Fibroblast of lung (primary cell): ENCODE results near the gene VWCE. TPM values are rescaled to one million over a fixed set of nuclear protein-coding genes. Genes with fewer than 3 reads are reported as not detected.

Experiments
- DNase-seq, 2 donors: peaks; one replicate each; pipeline versions ENCODE4 v3.0.0 to v3.0.0-alpha.2; 2010; ENCODE audit warnings: low read depth in 2 of 2
- H2AFZ ChIP-seq: 2 replicates; pipeline ENCODE4 v1.5.1; 2012; ENCODE audit warnings: low read length, control low read depth, inconsistent platforms
- H3K27ac ChIP-seq: 2 replicates; pipeline ENCODE4 v1.5.1; 2011; ENCODE audit warnings: low read length, control low read depth; ENCODE audit not compliant: insufficient read depth
- H3K27me3 ChIP-seq: 2 replicates; pipeline ENCODE4 v1.5.1; 2011; ENCODE audit warnings: mild to moderate bottlenecking, low read length; ENCODE audit not compliant: control insufficient read depth, insufficient read depth
- H3K36me3 ChIP-seq: 2 replicates; pipeline ENCODE4 v1.5.1; 2011; ENCODE audit warnings: low read length; ENCODE audit not compliant: control insufficient read depth, insufficient read depth
- H3K4me1 ChIP-seq: 2 replicates; pipeline ENCODE4 v1.5.1; 2011; ENCODE audit warnings: low read length; ENCODE audit not compliant: control insufficient read depth, insufficient read depth; ENCODE audit errors: extremely low read depth
- H3K4me2 ChIP-seq: 2 replicates; pipeline ENCODE4 v1.5.1; 2011; ENCODE audit warnings: low read length, control low read depth; ENCODE audit not compliant: insufficient read depth; ENCODE audit errors: extremely low read depth
- H3K4me3 ChIP-seq, 4 experiments: fragments of 200-600 bp in 1 of 4; sonication (generic) in 1 of 4; replicated peaks in 1 of 4; 2 replicates each; pipeline ENCODE4 v1.5.1; 2011 to 2016; ENCODE audit warnings: low read length in 4 of 4, low read depth in 3 of 4, mild to moderate bottlenecking in 3 of 4, control low read depth in 2 of 4, inconsistent platforms in 1 of 4, mixed read lengths in 1 of 4; ENCODE audit not compliant: insufficient read depth in 1 of 4; ENCODE audit errors: control extremely low read depth in 1 of 4
- H3K79me2 ChIP-seq: 2 replicates; pipeline ENCODE4 v1.5.1; 2012; ENCODE audit warnings: mild to moderate bottlenecking, low read length, inconsistent platforms; ENCODE audit not compliant: control insufficient read depth, insufficient read depth
- H3K9ac ChIP-seq: 2 replicates; pipeline ENCODE4 v1.5.1; 2011; ENCODE audit warnings: mild to moderate bottlenecking, low read length, control low read depth; ENCODE audit not compliant: insufficient read depth
- H3K9me3 ChIP-seq: 2 replicates; pipeline ENCODE4 v1.5.1; 2012; ENCODE audit warnings: low read depth, low read length; ENCODE audit not compliant: control insufficient read depth, insufficient read depth
- H4K20me1 ChIP-seq: 2 replicates; pipeline ENCODE4 v1.5.1; 2011; ENCODE audit warnings: low read length; ENCODE audit not compliant: control insufficient read depth, insufficient read depth; ENCODE audit errors: extremely low read depth
- CTCF ChIP-seq, 2 donors: IDR thresholded peaks in 1 of 2; conservative IDR thresholded peaks in 1 of 2; 1 replicate in 1 of 2; 2 replicates in 1 of 2; pipeline ENCODE4 v1.5.1; 2011 to 2012; ENCODE audit warnings: low read length in 2 of 2, control low read depth in 1 of 2, inconsistent platforms in 1 of 2, low read depth in 1 of 2, mild to moderate bottlenecking in 1 of 2
- EZH2 ChIP-seq: IDR thresholded peaks from 2 replicates; pipeline ENCODE4 v1.5.1; 2012; ENCODE audit warnings: low read length, control low read depth, mild to moderate bottlenecking; ENCODE audit errors: missing control alignments
- polyA plus RNA-seq, 2 donors: library from polyadenylated mRNA; depleted of rRNA in 1 of 2; stranded (reverse) in 1 of 2; unstranded in 1 of 2; fragments of >200 nt; gene quantifications; 2 replicates each; pipeline ENCODE4 v1.2.1, GENCODE V29; 2011 to 2012; ENCODE audit warnings: missing spikeins in 1 of 2
- total RNA-seq: library from RNA; depleted of rRNA; stranded (reverse); fragments of >200 nt; gene quantifications from 2 replicates; pipeline ENCODE4 v1.2.1, GENCODE V29; 2014

VWCE gene
- total and polyA plus RNA-seq, 2 donors (not counting 1 experiment from before 2014, with no cell fraction given): 0.30 to 1.7 TPM

DNA sequence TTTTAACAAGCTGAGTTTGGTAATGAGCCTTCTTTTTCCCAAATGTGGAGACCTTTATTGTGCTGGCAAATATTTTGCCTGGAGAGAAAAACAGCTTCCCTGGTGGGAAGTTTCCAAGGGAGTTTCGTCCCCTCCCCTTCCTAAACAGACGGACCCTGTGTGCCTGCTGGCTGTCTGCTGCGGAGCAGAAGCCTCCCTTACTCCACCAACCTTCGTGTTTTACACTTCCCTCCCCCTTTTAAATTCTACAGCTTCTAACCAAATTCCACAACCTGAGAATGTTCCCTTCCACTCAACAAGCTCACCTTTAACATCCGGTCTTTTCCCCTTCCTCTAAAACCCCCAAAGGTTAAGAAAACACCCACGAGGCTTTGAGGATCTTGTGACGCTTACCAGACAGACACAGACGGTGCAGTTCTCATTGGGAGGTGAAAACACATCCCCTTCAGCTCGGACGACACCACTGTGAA, 17.1 kb downstream of the VWCE start:
- no peak overlapping the region for H2AFZ ChIP-seq
- no peak for TF ChIP-seq CTCF (conservative IDR thresholded peaks at IDR 0.05 in 1 of 2, IDR thresholded peaks at IDR 0.05 in 1 of 2; ENCODE audit: low read depth in 1 of 2, low read length in 2 of 2)
- no peak for TF ChIP-seq EZH2
- DNase-seq: no peak
- no peaks in the 10 kb centered on the region for H3K9me3 ChIP-seq
- H3K4me2 ChIP-seq: no peak overlapping the region
- H3K36me3 ChIP-seq: no peaks in the 10 kb centered on the region
- H3K79me2 ChIP-seq: no peaks in the 10 kb centered on the region
- no peaks in the 10 kb centered on the region for H3K4me1 ChIP-seq
- no peak overlapping the region for H3K27ac ChIP-seq
- H3K27me3 ChIP-seq: no peaks in the 10 kb centered on the region
- H3K4me3 ChIP-seq: no peak overlapping the region
- H4K20me1 ChIP-seq: no peaks in the 10 kb centered on the region
- H3K9ac ChIP-seq: no peak overlapping the region

- Histone ChIP-seq H3K79me2 (no peaks in the 10 kb centered on the region), H3K4me2 (no peak overlapping the region), H3K4me3 (no peak overlapping the region), H2AFZ (no peak overlapping the region), H3K4me1 (no peaks in the 10 kb centered on the region), H3K9me3 (no peaks in the 10 kb centered on the region), H3K27me3 (no peaks in the 10 kb centered on the region), H4K20me1 (no peaks in the 10 kb centered on the region), H3K27ac (no peak overlapping the region), H3K36me3 (no peaks in the 10 kb centered on the region), H3K9ac (no peak overlapping the region)
- DNase-seq: no peak
- TF ChIP-seq CTCF (conservative IDR thresholded peaks at IDR 0.05 in 1 of 2, IDR thresholded peaks at IDR 0.05 in 1 of 2; ENCODE audit: low read depth in 1 of 2, low read length in 2 of 2): no peak
- TF ChIP-seq EZH2: no peak
Measured at GRCh38 chr11:61277186-61278000, 17.7 kb downstream of the VWCE start.

- H3K36me3 ChIP-seq: no peaks in the 10 kb centered on the region
- no peaks in the 10 kb centered on the region for H3K4me1 ChIP-seq
- H4K20me1 ChIP-seq: no peaks in the 10 kb centered on the region
- no peak overlapping the region for H2AFZ ChIP-seq
- no peaks in the 10 kb centered on the region for H3K9me3 ChIP-seq
- TF ChIP-seq CTCF (conservative IDR thresholded peaks at IDR 0.05 in 1 of 2, IDR thresholded peaks at IDR 0.05 in 1 of 2; ENCODE audit: low read depth in 1 of 2, low read length in 2 of 2) (no peak), EZH2 (no peak)
- H3K4me2 ChIP-seq: no peak overlapping the region
- no peaks in the 10 kb centered on the region for H3K27me3 ChIP-seq
- no peak overlapping the region for H3K27ac ChIP-seq
- no peak overlapping the region for H3K4me3 ChIP-seq
- no peak overlapping the region for H3K9ac ChIP-seq
- no peaks in the 10 kb centered on the region for H3K79me2 ChIP-seq
- DNase-seq: no peak
Measured at GRCh38 chr11:61275191-61275590, 19.9 kb downstream of the VWCE start.
